ENCODE results near the gene ATP1A2. TPM values are rescaled to one million over a fixed set of nuclear protein-coding genes. Genes with fewer than 3 reads are reported as not detected.
"Not testable (repeated sequence)": the region's sequence is repeated elsewhere in the genome, so short reads cannot be mapped to it uniquely, and the experiment has no call there.

ATP1A2 gene
- total RNA-seq, 1 donor from 2014 or later = 47.1 TPM

DNA sequence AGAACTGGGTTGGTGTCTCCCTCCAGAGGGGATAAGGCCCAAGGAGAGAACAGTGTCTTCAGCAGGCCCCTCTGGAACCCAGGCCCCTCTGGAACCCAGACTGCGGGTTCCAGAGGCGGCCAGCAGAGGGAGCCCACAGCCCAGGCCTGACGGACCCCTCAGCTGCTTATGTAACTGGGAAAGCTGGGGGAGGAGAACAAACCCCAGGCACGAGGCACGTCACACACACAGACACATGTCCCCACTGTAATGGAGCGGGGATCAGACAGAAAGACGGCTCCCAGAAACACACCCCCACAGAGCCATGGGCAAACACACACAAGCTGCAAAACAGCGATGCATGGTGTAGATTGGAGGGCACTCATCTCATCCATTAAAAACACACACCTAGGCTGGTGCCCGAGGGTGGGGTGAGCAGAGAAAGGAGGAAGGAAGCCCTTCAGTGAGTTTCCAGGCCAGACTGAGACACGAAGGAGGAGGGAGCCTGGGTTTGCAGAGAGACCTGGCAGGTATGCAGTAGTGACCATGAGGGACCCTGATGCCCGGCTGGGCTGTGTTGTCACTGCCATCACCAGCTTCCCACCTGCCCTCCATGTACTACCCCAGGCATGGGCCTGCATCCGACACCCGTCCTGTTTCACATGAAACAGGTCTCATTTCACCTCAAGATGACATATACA, 14.4 kb upstream of the ATP1A2 start:
- DNase-seq = peak; percentile 83

DNA sequence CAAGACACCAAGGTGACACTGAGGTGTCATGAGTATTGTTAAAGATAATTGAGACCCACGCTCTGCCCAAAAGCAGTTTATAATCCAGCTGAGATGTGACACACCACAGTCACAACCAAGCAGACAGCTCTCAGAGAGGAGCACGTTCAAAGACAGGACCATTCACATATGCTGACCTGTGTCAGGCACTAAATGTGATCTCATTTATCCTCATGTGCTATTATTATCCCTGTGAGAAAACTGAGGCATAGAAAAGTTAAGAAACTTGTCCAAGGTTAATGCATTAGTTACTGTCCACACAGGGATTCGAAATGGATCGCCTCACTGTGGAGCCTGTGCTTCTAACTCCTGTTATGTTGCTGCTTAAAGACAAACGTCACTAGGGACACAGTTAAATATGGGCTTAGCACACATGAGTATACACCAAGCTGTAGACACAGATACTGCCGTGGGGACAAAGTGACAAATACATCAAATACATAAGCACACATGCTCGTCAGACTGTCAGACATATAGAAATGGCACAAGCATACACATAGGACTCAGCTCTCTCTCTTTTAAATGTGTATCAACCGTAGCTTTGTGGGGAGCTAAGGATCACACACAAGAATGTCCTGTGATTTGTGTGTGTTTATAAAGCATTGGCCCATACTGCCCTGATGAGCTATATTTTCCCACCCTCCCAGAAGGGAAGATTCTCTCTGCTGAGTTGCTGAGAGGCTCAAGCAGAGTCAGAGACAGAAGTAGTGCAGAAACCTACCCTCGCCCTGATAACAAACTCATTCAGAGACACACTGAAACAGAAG, 13.6 kb upstream of the ATP1A2 start:
- DNase-seq = no peak

- no peak for DNase-seq
Measured at GRCh38 chr1:160103658-160104408, 11.7 kb upstream of the ATP1A2 start.

GRCh38 chr1:160104486-160104885, 11.1 kb upstream of the ATP1A2 start:
- DNase-seq = no peak

DNA sequence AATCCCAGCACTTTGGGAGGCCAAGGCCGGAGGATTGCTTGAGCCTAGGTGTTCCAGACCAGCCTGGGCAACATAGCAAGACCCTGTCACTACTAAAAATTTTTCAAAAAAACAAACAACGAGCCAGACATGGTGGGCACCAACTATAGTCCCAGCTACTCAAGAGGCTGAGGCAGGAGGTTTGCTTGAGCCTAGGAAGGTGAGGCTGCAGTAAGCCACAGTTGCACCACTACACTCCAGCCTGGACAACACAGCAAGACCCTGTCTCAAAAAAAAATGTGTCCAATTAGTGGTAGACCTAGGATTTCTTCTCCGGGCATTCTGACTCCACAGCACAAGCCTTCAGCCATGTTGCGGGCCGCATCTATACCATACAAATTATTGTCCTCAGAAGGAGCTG, 10.4 kb upstream of the ATP1A2 start:
- no peak for DNase-seq

DNA sequence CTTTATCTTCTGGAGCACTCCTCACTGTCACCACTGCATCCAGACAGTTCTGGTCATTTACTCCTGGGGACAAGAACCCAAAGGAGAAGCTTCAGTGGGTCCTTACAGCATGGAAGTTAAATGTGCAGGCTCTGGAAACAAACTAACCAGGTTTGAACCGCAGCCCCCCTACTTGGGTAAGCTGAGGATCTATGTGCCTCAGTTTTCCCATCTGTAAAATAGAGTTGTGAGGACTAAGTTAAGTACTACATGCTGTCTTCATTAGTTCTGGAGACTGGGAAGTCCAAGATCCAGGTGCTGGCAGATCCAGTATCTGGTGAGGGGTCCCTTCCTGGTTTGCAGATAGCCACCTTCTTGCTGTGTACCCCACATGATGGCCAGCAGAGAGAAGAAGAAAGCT, 8.0 kb upstream of the ATP1A2 start:
- DNase-seq = no peak

DNA sequence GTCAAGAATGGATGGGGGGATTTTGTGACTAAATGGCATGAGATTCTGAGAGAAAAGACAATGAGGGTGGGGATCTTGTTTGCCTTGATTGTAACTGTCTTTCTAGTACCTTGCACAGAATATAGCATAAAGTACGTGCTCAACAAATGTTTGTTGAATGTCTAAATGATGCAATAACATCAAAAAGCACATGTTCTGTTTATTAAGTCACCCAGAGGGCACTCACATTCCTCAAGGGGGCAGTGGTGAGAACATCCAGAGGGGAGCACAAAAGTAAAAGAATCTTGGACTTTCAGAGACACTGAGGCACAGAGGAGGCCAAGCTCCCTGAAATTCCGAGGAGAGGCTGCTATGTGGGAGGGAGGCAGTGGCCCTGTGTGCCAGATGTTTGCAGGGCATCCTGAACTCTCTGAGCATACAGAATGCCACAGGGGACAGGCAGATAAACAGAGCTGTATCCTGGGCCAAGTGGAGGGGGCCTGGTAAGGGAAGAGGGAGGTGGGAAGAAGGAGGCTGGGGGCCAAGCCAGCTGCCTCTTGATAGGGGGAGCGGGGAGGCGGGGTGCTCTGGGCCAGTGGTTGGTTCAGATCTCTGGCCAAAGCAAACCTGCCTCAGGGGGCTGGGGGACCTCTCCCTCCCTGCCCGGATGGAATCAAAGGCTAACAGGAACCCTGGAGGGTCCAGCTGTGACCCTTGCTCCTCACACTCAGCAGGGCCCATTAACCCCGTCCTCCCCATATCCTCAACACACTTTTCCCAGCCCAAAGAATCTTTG, 6.5 kb upstream of the ATP1A2 start:
- no peak for DNase-seq

DNA sequence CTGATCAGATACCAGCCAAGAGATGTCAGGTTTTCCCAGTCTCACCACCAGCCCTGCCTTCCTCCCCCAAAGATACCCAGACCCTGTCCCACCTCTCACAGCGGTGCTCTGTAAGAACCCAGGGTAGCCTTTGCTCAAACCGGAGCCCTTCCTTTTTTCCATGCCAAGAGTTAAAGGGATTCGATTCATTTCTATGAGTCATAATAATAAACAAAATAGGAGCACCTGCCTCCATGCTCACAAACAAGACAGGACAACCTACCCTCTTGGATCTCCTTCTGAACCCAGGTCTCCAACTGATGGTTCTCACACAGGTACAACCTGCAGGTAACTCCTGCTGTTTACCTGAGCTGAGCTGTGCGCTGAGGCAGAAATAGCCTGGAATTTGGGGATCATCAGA, 5.9 kb upstream of the ATP1A2 start:
- no peak for DNase-seq

DNA sequence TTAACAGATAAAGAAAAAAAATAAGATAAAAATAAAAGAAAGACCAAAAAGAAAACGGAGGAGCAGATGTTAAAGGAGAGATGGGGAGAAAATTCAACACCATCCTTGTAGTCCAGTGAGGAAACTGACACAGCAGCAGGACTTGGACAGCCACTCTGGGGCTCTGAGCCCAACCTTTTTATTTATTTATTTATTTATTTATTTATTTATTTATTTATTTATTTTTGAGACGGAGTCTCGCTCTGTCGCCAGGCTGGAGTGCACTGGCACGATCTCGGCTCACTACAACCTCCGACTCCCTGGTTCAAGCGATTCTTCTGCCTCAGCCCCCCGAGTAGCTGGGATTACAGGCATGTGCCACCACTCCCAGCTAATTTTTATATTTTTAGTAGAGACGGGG, 4.1 kb upstream of the ATP1A2 start:
- DNase-seq = not testable (repeated sequence)

DNA sequence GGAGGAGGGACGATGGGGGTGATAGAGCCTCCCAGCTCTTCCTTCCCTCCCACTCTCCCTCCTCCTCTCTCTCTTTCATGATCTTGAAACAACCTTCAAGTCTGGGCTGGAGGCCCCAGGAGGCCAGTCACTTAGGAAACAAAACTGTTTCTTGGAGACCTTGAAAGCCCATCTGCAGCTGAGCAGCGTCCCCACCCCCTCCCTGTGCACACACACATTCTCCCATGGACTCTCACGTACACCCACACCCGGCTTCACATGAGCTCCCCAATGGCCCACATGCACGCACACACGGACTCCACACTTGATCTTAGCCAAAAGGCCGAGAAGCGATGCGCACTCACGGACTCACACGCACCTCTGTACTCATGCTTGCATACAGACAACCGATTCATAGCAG, 3.2 kb upstream of the ATP1A2 start:
- no peak for DNase-seq

- DNase-seq = no peak
Measured at GRCh38 chr1:160113407-160113806, 2.2 kb upstream of the ATP1A2 start.

GRCh38 chr1:160114085-160114484, 1.5 kb upstream of the ATP1A2 start:
- no peak for DNase-seq

GRCh38 chr1:160116283-160117147, 956 bp downstream of the ATP1A2 start:
- peak; percentile 44 for DNase-seq

GRCh38 chr1:160117300-160117699, 1.7 kb downstream of the ATP1A2 start:
- no peak for DNase-seq

GRCh38 chr1:160117709-160118183, 2.2 kb downstream of the ATP1A2 start:
- peak; percentile 81 for DNase-seq

DNA sequence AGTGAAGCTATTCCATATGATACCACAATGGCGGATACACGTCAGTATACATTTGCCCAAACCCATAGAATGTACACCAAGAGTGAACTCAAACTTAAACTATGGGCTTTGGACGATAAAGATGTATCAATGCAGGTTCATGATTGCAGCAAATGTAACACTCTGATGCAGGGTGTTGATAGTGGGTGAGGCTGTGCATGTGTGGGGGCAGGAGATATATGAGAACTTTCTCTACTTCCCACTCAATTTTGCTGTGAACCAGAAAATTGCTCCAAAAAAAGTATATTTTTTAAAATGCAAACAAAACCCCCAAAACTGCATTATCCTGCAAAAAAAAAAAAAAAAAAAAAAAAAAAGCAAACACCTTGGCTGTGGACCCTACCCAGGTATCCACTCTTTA, 3.4 kb downstream of the ATP1A2 start:
- no peak for DNase-seq

GRCh38 chr1:160120797-160121196, 5.2 kb downstream of the ATP1A2 start:
- DNase-seq = no peak

DNA sequence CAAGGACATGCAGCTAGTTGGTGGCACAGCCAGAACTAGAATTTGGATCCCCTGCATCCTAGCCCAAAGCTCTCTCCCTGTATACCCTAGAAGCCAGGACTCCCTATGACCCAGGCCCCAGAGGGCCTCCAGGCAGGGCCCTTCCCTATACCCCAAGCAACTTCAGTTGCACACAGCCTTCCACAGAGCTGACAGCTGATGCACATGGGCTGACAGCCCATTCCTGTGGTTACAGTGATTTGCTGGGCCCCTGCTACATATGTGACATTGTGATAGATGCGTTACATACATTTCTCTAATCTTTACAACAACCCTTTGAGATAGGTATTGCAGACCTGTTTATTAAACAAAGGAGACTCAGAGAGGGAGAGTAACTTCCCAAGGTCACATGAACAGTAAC, 5.8 kb downstream of the ATP1A2 start:
- DNase-seq = no peak

DNA sequence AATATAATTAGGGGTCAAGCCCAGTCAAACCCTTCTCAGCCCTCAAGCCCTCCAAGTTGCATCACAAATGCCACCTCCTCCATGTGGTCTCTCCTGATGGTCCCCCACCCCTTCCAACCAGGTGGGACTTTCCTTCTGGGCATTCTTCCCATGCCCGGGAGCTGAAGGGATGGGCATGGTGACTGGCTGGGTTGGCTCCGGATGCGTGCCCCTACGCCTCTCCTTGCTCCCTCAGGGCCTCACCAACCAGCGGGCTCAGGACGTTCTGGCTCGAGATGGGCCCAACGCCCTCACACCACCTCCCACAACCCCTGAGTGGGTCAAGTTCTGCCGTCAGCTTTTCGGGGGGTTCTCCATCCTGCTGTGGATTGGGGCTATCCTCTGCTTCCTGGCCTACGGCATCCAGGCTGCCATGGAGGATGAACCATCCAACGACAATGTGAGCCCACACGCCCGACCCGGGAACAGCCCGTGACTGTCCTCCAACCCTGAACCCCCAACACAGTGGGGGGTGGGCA, 7.5 kb downstream of the ATP1A2 start:
- DNase-seq = no peak

- DNase-seq = no peak
Measured at GRCh38 chr1:160123726-160124125, 8.2 kb downstream of the ATP1A2 start.

Data from occipital lobe (tissue), 2 donors.